KMS-11 (cell line): ENCODE measurements around the gene ESRRG.

ENCODE experiments used
- H2AFZ ChIP-seq: fragments of 200-600 bp; sonication (generic); 2 replicates; pipeline ENCODE4 v1.6.1; 2016; ENCODE audit warnings: antibody characterized with exemption, mixed run types, low read depth
- H3K27ac ChIP-seq: fragments of 200-600 bp; sonication (generic); 2 replicates; pipeline ENCODE4 v1.6.1; 2016; ENCODE audit warnings: mild to moderate bottlenecking, mixed run types
- H3K27me3 ChIP-seq: fragments of 200-600 bp; sonication (generic); 2 replicates; pipeline ENCODE4 v1.6.1; 2017; ENCODE audit warnings: mild to moderate bottlenecking, low read depth, mixed run types, moderate library complexity; ENCODE audit not compliant: insufficient read depth
- H3K36me3 ChIP-seq: fragments of 200-600 bp; sonication (generic); 2 replicates; pipeline ENCODE4 v1.6.1; 2017; ENCODE audit warnings: mild to moderate bottlenecking, mixed run types; ENCODE audit not compliant: insufficient read depth
- H3K4me1 ChIP-seq: fragments of 200-600 bp; sonication (generic); 2 replicates; pipeline ENCODE4 v1.6.1; 2016; ENCODE audit warnings: mild to moderate bottlenecking, low read depth, mixed run types; ENCODE audit not compliant: poor library complexity, severe bottlenecking
- H3K4me2 ChIP-seq: fragments of 200-600 bp; sonication (generic); 2 replicates; pipeline ENCODE4 v1.7.0; 2016; ENCODE audit warnings: mild to moderate bottlenecking, mixed run types
- H3K4me3 ChIP-seq: fragments of 200-600 bp; sonication (generic); IDR thresholded peaks from 2 replicates; pipeline ENCODE4 v1.6.1; 2017; ENCODE audit warnings: low read depth, low read length, mixed read lengths; ENCODE audit not compliant: insufficient read depth
- H3K79me2 ChIP-seq: fragments of 200-600 bp; sonication (generic); 2 replicates; pipeline ENCODE4 v1.6.1; 2016; ENCODE audit warnings: low read depth, mixed run types; ENCODE audit not compliant: insufficient read depth
- H3K9ac ChIP-seq: fragments of 200-600 bp; sonication (generic); 2 replicates; pipeline ENCODE4 v1.6.1; 2016; ENCODE audit warnings: mild to moderate bottlenecking, mixed run types
- H4K20me1 ChIP-seq: fragments of 200-600 bp; sonication (generic); 2 replicates; pipeline ENCODE4 v1.6.1; 2016; ENCODE audit warnings: mild to moderate bottlenecking, mixed run types; ENCODE audit not compliant: insufficient read depth
- CTCF ChIP-seq: fragments of 200-600 bp; sonication (generic); conservative IDR thresholded peaks from 2 replicates; pipeline ENCODE4 v1.6.1; 2017; ENCODE audit warnings: low read depth, mild to moderate bottlenecking, antibody characterized with exemption, low read length, moderate library complexity, mixed read lengths

Gene ESRRG

GRCh38 chr1:216600730-216601609 lies 122.3 kb downstream of the ESRRG start:
- H3K27ac ChIP-seq = peak overlapping the region; percentile 60
- H3K9ac ChIP-seq = peak overlapping the region; percentile 85
- no peaks in the 10 kb centered on the region for H3K79me2 ChIP-seq
- H3K4me1 ChIP-seq = peaks cover 12% of the 10 kb centered on the region
- H3K4me3 ChIP-seq = peak overlapping the region; percentile 93
- no peaks in the 10 kb centered on the region for H3K27me3 ChIP-seq
- peak; percentile 54; the same call in 1 of the 2 replicates for TF ChIP-seq CTCF
- H4K20me1 ChIP-seq = no peaks in the 10 kb centered on the region
- no peaks in the 10 kb centered on the region for H3K36me3 ChIP-seq
- H2AFZ ChIP-seq = peak overlapping the region; percentile 97
- H3K4me2 ChIP-seq = peak overlapping the region; percentile 84

GRCh38 chr1:216599851-216600250 lies 123.4 kb downstream of the ESRRG start:
- H2AFZ ChIP-seq = peak overlapping the region; percentile 97; the same call in 1 of the 2 replicates
- H3K4me3 ChIP-seq = no peak overlapping the region

GRCh38 chr1:216598448-216598847 lies 124.8 kb downstream of the ESRRG start:
- Histone ChIP-seq H3K4me2 (no peak overlapping the region), H3K9ac (no peak overlapping the region), H3K27me3 (no peaks in the 10 kb centered on the region), H4K20me1 (no peaks in the 10 kb centered on the region), H3K4me3 (no peak overlapping the region), H3K79me2 (no peaks in the 10 kb centered on the region), H3K36me3 (no peaks in the 10 kb centered on the region), H2AFZ (no peak overlapping the region), H3K27ac (no peak overlapping the region), H3K4me1 (peaks cover 12% of the 10 kb centered on the region)
- no peak for TF ChIP-seq CTCF

More at GRCh38 chr1:216599851-216600250, 123.4 kb downstream of the ESRRG start:
- no peaks in the 10 kb centered on the region for H3K79me2 ChIP-seq
- H3K4me2 ChIP-seq = no peak overlapping the region
- no peak for TF ChIP-seq CTCF
- no peaks in the 10 kb centered on the region for H4K20me1 ChIP-seq
- no peak overlapping the region for H3K27ac ChIP-seq
- peaks cover 12% of the 10 kb centered on the region for H3K4me1 ChIP-seq
- no peaks in the 10 kb centered on the region for H3K27me3 ChIP-seq
- H3K9ac ChIP-seq = no peak overlapping the region
- H3K36me3 ChIP-seq = no peaks in the 10 kb centered on the region

GRCh38 chr1:216596281-216596862 lies 126.9 kb downstream of the ESRRG start:
- TF ChIP-seq CTCF = no peak
- Histone ChIP-seq H4K20me1 (no peaks in the 10 kb centered on the region), H3K79me2 (no peaks in the 10 kb centered on the region), H3K4me1 (peaks cover 6% of the 10 kb centered on the region), H3K4me3 (no peak overlapping the region), H2AFZ (no peak overlapping the region), H3K9ac (no peak overlapping the region), H3K27me3 (no peaks in the 10 kb centered on the region), H3K36me3 (no peaks in the 10 kb centered on the region), H3K4me2 (no peak overlapping the region), H3K27ac (no peak overlapping the region)
